ENCODE data around the gene BLVRB. TPM values are rescaled to one million over a fixed set of nuclear protein-coding genes. Genes with fewer than 3 reads are reported as not detected.

Gene BLVRB
- polyA plus RNA-seq, 1 of the 3 experiments (the other 2 are of a cell fraction): 85.9 TPM

DNA sequence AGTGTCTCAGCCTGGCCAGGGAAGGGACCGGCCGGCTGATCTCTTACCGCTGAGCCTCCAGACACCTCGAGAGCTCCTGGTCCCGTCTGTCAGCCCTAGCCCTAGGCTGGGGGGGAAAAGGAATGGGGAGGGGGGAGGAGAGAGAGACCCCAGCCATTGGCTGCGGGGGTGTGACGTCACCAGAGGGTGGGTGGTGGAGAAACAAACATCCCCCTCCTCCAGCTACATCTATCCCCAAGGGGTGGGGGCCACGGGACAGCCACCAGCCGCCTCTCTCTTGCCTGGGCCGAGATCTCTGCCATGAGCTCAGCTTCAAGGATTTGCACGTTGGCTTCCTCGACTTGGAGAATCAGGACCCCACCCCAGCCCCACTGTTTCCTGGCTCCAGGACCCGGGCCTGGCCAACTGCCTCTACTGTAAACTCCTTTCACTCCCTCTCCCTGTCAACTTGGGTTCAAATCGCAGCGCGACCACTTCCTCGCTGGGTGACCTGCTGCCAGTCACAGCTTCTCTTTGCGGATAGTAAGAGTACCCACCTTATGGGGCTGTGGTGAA lies 52.2 kb downstream of the BLVRB start, which contains the start of gene PRX:
Gene PRX (minus strand): TSS at position 88 of the 555 bp plus-strand sequence. CDS start 5,446 bp downstream, outside the sequence.
- 74% methylated on average over 18 of the region's 18 CpGs for WGBS (ENCODE audit: low lambda C conversion rate)
- no peaks in the 10 kb centered on the region for H3K9me3 ChIP-seq
- H3K27ac ChIP-seq (ENCODE audit: low read depth in 2 of 2, low read length in 1 of 2): no peak within 1 kb of the TSS
- no peaks in the 10 kb centered on the region for H3K36me3 ChIP-seq (replicated peaks in 1 of 2; ENCODE audit: control insufficient read depth in 1 of 2, insufficient read depth in 2 of 2, low read length in 1 of 2)
- H3K27me3 ChIP-seq (ENCODE audit: insufficient read depth): no peaks in the 10 kb centered on the region
- H2AFZ ChIP-seq (ENCODE audit: low read depth): no peak within 1 kb of the TSS
- H3K4me3 ChIP-seq (ENCODE audit: low read depth in 2 of 2, low read length in 1 of 2): no peak within 1 kb of the TSS
- TF ChIP-seq RAD21 (IDR thresholded peaks at IDR 0.05; ENCODE audit: low read length): no peak
- TF ChIP-seq USF1 (IDR thresholded peaks at IDR 0.05; ENCODE audit: borderline replicate concordance, low read depth): no peak
- no peak for TF ChIP-seq NFIC (IDR thresholded peaks at IDR 0.05; ENCODE audit: borderline replicate concordance)
- TF ChIP-seq ZBTB33 (IDR thresholded peaks at IDR 0.05; ENCODE audit: borderline replicate concordance, low read depth): no peak
- TF ChIP-seq GABPA (IDR thresholded peaks at IDR 0.05; ENCODE audit: low read depth): no peak
- no peak for TF ChIP-seq FOSL2 (IDR thresholded peaks at IDR 0.05; ENCODE audit: borderline replicate concordance, low read depth)
- TF ChIP-seq TCF12 (IDR thresholded peaks at IDR 0.05): no peak
- no peak for TF ChIP-seq FOXJ3 (CRISPR knock-in tag; IDR thresholded peaks at IDR 0.05)
- TF ChIP-seq, protein P1, sequence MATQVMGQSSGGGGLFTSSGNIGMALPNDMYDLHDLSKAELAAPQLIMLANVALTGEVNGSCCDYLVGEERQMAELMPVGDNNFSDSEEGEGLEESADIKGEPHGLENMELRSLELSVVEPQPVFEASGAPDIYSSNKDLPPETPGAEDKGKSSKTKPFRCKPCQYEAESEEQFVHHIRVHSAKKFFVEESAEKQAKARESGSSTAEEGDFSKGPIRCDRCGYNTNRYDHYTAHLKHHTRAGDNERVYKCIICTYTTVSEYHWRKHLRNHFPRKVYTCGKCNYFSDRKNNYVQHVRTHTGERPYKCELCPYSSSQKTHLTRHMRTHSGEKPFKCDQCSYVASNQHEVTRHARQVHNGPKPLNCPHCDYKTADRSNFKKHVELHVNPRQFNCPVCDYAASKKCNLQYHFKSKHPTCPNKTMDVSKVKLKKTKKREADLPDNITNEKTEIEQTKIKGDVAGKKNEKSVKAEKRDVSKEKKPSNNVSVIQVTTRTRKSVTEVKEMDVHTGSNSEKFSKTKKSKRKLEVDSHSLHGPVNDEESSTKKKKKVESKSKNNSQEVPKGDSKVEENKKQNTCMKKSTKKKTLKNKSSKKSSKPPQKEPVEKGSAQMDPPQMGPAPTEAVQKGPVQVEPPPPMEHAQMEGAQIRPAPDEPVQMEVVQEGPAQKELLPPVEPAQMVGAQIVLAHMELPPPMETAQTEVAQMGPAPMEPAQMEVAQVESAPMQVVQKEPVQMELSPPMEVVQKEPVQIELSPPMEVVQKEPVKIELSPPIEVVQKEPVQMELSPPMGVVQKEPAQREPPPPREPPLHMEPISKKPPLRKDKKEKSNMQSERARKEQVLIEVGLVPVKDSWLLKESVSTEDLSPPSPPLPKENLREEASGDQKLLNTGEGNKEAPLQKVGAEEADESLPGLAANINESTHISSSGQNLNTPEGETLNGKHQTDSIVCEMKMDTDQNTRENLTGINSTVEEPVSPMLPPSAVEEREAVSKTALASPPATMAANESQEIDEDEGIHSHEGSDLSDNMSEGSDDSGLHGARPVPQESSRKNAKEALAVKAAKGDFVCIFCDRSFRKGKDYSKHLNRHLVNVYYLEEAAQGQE (IDR thresholded peaks at IDR 0.05; ENCODE audit: low read depth, low read length): no peak
- no peaks in the 10 kb centered on the region; a peak in 1 of 4 replicates for H3K4me1 ChIP-seq (ENCODE audit: control insufficient read depth in 1 of 2, insufficient read depth in 2 of 2, low read depth in 1 of 2, low read length in 1 of 2)
- no peak within 1 kb of the TSS for H3K9ac ChIP-seq
- no peaks in the 10 kb centered on the region for H3K79me2 ChIP-seq (ENCODE audit: insufficient read depth)
- H4K20me1 ChIP-seq (ENCODE audit: insufficient read depth): no peaks in the 10 kb centered on the region
- no peaks in the 10 kb centered on the region for H3K9me2 ChIP-seq
- peak; percentile 72 for DNase-seq
- CTCF ChIA-PET: interaction anchor here (1.1 to 3.3 kb wide), 4 partner anchors 8 to 221 kb away, joined by 3 to 15 read pairs (median 6); partner anchors contain the start of gene SERTAD3
- H3K4me2 ChIP-seq: no peak within 1 kb of the TSS
- POLR2A ChIA-PET: interaction anchor here (0.6 to 0.7 kb wide), 2 partner anchors 9 to 65 kb away, joined by 3 read pairs; partner anchors contain the start of gene PLD3
- H3F3A ChIP-seq (replicated peaks; ENCODE audit: insufficient read depth): peaks cover 9% of the 10 kb centered on the region

DNA sequence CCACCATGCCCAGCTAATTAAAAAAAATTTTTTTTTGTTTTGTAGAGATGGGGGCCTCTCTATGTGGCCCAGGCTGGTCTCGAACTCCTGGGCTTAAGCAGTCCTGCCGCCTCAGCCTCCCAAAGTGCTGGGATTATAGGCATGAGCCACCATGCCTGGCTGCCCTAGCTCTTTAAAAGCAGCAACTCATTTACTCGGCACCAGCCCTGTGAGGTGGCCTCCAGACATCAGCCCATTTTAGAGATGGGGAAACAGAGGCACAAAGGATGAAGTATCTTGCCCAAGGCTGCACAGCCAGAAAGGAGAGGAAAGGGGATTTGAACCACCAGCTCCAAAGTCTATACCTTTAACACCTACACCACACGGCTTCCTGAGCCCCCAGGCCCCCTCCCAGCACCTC lies 52.7 kb downstream of the BLVRB start:
- Histone ChIP-seq H3F3A (replicated peaks; ENCODE audit: insufficient read depth) (peaks cover 9% of the 10 kb centered on the region), H2AFZ (ENCODE audit: low read depth) (no peak overlapping the region), H3K4me2 (no peak overlapping the region), H3K36me3 (replicated peaks in 1 of 2; ENCODE audit: control insufficient read depth in 1 of 2, insufficient read depth in 2 of 2, low read length in 1 of 2) (no peaks in the 10 kb centered on the region), H3K4me1 (ENCODE audit: control insufficient read depth in 1 of 2, insufficient read depth in 2 of 2, low read depth in 1 of 2, low read length in 1 of 2) (no peaks in the 10 kb centered on the region; a peak in 1 of 4 replicates), H3K4me3 (ENCODE audit: low read depth in 2 of 2, low read length in 1 of 2) (no peak overlapping the region), H3K9me3 (no peaks in the 10 kb centered on the region), H3K9me2 (no peaks in the 10 kb centered on the region), H3K27me3 (ENCODE audit: insufficient read depth) (no peaks in the 10 kb centered on the region), H3K27ac (ENCODE audit: low read depth in 2 of 2, low read length in 1 of 2) (no peak overlapping the region), H3K9ac (no peak overlapping the region), H3K79me2 (ENCODE audit: insufficient read depth) (no peaks in the 10 kb centered on the region), H4K20me1 (ENCODE audit: insufficient read depth) (no peaks in the 10 kb centered on the region)
- WGBS (ENCODE audit: low lambda C conversion rate): 70% methylated on average over 3 of the region's 4 CpGs
- ChIA-PET POLR2A (no interaction called here), CTCF (interaction anchor here (1.1 to 3.3 kb wide), 3 partner anchors 9 to 32 kb away, joined by 3 to 15 read pairs (median 8); partner anchors contain the start of gene SERTAD3)
- TF ChIP-seq RXRA (IDR thresholded peaks at IDR 0.05; ENCODE audit: borderline replicate concordance, low read depth) (no peak), YY1 (IDR thresholded peaks at IDR 0.05; ENCODE audit: low read depth) (no peak), NRF1 (IDR thresholded peaks at IDR 0.05; ENCODE audit: low read depth, low read length) (no peak), RFX5 (IDR thresholded peaks at IDR 0.05; ENCODE audit: low read length) (no peak), GABPA (IDR thresholded peaks at IDR 0.05; ENCODE audit: low read depth) (no peak), CHD2 (IDR thresholded peaks at IDR 0.05; ENCODE audit: low read length, partially characterized antibody) (no peak), CTCF (IDR thresholded peaks at IDR 0.05) (no peak), JUND (IDR thresholded peaks at IDR 0.05) (no peak), MAX (IDR thresholded peaks at IDR 0.05; ENCODE audit: low read depth) (no peak), GATA2 (CRISPR knock-in tag; IDR thresholded peaks at IDR 0.05) (no peak), FOSL2 (IDR thresholded peaks at IDR 0.05; ENCODE audit: borderline replicate concordance, low read depth) (no peak), EZH2phosphoT487 (IDR thresholded peaks at IDR 0.05; ENCODE audit: borderline replicate concordance, low read depth) (no peak)
- DNase-seq: no peak

Measured in SK-N-SH (cell line).